HG03060 (cell line): Measurements from ENCODE around the gene ZG16B.

Experiments
- ATAC-seq: cut with Tn5 transposase; IDR thresholded peaks from one replicate; pipeline ENCODE4 v1.9.1; 2021; ENCODE audit warnings: low read depth, moderate number of reproducible peaks; ENCODE audit not compliant: unreplicated experiment

The ZG16B gene

GRCh38 chr16:2803545-2804195, 26.4 kb upstream of the ZG16B start:
- ATAC-seq: no peak

GRCh38 chr16:2804728-2805127, 25.4 kb upstream of the ZG16B start:
- no peak for ATAC-seq

GRCh38 chr16:2806286-2806685, 23.8 kb upstream of the ZG16B start:
- no peak for ATAC-seq

- ATAC-seq: no peak
These were observed 21.9 kb upstream of the ZG16B start for GRCh38 chr16:2808181-2808580.

- no peak for ATAC-seq
These were observed 20.8 kb upstream of the ZG16B start for GRCh38 chr16:2809149-2809760.

- no peak for ATAC-seq
These were observed 19.5 kb upstream of the ZG16B start for GRCh38 chr16:2810651-2811050.

GRCh38 chr16:2811703-2812471, 18.2 kb upstream of the ZG16B start:
- no peak for ATAC-seq

GRCh38 chr16:2813771-2814221, 16.3 kb upstream of the ZG16B start:
- ATAC-seq: no peak

- no peak for ATAC-seq
These were observed 15.4 kb upstream of the ZG16B start for GRCh38 chr16:2814551-2815298.

- ATAC-seq: no peak
These were observed 14.8 kb upstream of the ZG16B start for GRCh38 chr16:2815299-2815771.

- no peak for ATAC-seq
These were observed 13.3 kb upstream of the ZG16B start, which contains the start of gene PRSS21 for GRCh38 chr16:2816751-2817339. Gene PRSS21 (plus strand): TSS chr16:2817237. CDS start chr16:2817269, 32 bp downstream.

GRCh38 chr16:2817340-2818271, 12.5 kb upstream of the ZG16B start:
- ATAC-seq: no peak

GRCh38 chr16:2818272-2818876, 11.7 kb upstream of the ZG16B start:
- ATAC-seq: no peak

- no peak for ATAC-seq
These were observed 10.7 kb upstream of the ZG16B start for GRCh38 chr16:2819179-2819938.

- ATAC-seq: no peak
These were observed 9.9 kb upstream of the ZG16B start for GRCh38 chr16:2819939-2820835.

GRCh38 chr16:2820836-2821486, 9.1 kb upstream of the ZG16B start:
- ATAC-seq: no peak
